GM18508 (cell line): ENCODE results near the gene CD109.
"Not testable (repeated sequence)": the region's sequence is repeated elsewhere in the genome, so short reads cannot be mapped to it uniquely, and the experiment has no call there.

Experiments used
- ATAC-seq: cut with Tn5 transposase; IDR thresholded peaks from one replicate; pipeline ENCODE4 v1.9.1; 2021; ENCODE audit warnings: moderate number of reproducible peaks; ENCODE audit not compliant: insufficient read depth, unreplicated experiment

CD109 gene

DNA sequence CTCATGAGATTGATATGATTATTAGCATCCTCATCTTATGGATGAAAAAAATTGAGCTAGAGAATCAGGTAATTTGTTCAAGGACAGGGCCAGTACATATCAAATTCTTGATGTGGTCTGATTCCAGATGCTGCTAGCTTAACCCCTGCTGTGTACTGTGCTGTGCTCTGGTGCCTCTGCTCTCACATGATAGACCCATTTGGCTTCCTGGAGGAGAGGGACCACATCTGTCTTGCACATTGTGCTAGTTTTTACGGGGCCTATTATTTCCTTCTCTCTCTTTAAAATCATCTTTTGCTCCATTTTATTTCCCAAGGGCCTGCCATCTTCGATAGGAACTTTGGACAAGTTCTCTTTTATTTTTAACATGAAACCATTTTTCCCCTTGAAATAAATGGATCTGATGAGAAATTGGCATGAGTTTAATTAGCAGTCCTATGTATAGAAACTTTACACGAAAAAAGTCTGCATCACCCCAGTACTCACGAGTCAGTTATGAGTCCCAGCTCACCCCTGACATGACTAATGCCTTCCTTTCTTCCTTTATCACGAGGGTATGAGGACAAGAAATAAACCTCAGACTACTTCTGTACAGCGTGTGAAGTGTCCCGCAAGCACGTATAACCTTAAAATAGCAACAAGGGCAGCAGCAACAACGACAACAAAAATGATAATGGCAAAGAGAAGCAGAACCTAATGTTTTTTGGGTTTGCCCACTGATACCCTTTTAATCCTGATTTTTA is 26.5 kb downstream of the CD109 start:
- no peak for ATAC-seq

- not testable (repeated sequence) for ATAC-seq
Observed at GRCh38 chr6:73723480-73723879, 27.5 kb downstream of the CD109 start.

DNA sequence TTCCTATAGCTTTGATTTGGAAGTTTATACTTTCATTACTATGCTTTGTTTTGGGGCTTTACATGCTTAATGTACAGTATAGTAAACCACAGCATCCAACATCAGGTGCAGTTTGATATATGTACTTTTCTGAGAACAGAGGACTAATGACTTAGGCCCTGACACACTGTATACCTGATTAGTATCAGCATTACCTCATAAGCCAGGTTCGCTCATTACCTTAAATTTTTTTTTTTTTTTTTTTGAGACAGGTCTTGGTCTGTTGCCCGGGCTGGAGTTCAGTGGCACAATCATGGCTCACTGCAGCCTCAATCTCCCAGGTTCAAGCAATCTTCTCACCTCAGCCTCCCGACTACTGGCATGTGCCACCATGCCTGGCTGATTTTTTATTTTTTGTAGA is 28.4 kb downstream of the CD109 start:
- ATAC-seq: no peak

DNA sequence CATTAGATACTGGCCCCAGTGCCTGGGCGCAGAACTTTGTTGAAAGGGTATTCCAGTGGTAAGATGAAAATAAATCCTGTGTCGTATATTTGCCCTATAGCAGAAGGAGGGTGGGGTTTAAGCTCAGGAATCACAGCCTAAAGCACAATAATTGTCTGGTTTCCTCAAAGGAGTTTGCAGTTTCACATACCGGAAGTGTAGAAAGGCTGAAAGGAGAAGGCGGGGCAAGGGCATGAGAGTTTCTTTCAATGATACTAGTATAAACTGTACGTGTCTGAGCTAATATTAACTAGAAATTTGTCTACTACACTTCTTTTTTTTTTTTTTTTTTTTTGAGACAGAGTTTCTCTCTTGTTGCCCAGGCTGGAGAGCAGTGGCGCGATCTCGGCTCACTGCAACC is 29.2 kb downstream of the CD109 start:
- peak; percentile 46 for ATAC-seq

- no peak for ATAC-seq
Observed at GRCh38 chr6:73727114-73727513, 31.1 kb downstream of the CD109 start.

DNA sequence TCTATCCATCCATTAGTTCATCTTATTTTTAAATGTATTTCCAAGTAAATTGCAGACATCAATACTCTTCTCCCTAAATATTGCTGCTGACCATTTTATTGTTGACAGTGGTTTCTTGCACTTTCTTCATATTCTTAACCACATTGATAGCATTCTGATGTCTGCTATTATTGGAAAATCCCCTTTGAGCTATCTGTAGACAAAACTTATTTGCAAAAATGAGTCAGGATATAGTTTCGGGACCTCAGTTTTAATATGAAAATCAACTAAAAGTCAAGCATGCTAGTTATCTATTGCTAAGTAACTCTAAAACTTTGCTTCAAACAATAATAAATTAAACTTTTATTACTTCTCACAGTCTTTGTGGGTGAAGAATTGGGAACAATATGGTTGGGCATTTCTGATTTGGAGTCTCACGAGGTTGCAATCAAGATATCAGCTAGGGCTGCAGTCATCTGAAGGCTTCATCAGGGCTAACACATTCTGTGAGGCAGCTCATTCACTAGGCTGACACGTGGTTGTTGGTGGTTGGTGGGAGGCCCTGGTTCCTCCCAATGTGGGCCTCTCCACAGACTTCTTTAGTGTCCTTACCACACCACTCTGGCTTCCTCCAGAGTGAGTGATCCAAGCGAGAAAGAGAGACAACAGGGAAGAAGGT is 32.7 kb downstream of the CD109 start:
- peak; percentile 59 for ATAC-seq

DNA sequence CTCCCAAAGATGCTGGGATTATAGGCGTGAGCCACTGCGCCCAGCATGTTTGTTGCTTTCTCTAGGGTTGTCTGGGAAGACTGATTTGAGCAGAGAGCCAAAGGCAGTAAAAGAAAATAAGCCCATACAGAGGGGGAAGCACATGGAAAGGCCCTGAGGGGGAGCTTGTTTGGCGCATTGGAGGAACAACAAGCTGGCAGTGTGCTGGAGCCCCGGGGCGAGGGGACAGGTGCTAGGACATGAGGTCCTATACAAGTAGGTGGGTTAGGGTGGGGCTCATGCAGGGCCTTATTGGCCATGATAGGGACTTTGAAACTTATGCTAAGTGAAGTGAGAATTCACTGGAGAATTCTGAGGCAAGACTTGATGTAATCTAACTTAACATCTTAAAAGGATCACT is 35.3 kb downstream of the CD109 start:
- ATAC-seq: no peak

GRCh38 chr6:73732845-73733675 is 37.1 kb downstream of the CD109 start:
- ATAC-seq: peak; percentile 41

DNA sequence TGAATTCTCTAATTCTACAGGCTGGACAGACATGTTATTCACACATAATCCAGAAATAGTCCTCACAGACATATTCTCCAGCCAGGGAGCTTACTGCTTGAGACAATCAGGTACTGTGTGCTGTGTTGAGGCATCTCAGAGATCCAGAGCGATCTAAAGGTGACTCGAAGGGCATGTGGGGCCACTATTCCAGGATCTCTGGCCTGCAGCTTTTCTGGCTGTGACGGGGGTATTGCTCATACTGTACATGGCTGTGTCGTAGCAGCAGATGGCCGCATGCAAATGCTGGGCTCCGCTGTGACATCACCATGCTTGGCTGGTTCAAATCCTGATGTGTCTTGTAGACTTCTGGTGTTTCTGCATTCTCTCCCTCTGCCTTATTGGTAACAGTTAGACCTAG is 37.8 kb downstream of the CD109 start:
- ATAC-seq: no peak

DNA sequence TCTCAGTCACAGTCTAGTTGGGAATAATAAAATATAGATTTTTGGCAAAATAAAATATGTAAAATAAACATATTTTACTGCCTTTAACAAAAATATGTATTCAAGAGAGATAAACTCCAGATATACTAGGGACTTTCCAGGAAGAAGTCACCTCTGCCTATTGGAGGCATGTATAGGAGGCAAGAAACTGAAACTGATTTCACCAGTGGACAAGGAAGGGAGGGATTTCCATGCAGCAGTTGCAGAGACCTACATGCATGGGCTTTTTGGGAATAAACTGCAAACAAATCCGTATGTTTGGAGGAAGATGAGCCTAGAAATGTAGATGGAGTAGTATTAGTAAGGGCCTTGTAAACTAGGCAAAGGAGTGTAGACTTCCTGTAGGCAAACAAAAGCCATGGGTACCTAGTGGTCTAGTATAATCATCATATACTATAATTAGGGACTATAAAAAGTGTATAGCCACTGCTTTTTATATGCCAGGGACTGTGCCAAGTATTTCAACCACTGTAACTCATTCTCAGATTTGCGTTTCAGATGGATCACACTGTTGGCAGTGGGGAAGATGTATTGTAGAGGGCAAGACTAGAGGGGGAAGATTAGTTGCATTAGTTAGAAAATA is 38.9 kb downstream of the CD109 start:
- no peak for ATAC-seq

DNA sequence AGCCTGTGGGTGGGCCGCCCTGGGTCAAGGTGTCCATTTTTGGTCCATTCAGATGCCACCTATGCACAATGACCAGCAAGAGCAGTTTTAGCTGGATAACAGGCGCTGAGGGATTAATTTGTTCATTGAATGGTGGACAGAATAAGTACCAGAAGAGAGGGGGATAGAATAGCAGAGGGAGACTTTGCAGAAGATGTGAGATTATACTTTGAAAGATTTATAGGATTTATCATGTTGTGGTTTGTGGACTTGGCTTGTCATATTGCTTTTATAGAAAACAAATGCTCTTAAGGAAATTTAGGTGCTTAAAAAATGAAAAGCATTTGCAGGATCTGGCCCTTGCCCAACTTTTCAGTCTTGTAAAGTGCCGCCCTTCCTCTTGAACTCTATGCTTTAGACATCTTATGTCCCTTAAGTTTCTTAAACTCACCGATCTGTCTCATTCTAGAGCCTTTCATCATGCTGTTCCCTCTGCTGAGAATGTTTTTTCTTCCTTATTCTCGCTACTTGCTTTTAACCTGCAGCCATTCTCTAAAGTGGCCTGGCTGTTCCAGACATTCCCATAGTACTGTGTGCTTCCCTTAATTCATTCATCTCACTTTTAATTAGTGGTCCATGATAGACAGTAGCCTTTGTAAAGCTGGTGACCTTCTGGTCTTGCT is 42.5 kb downstream of the CD109 start:
- ATAC-seq: no peak

DNA sequence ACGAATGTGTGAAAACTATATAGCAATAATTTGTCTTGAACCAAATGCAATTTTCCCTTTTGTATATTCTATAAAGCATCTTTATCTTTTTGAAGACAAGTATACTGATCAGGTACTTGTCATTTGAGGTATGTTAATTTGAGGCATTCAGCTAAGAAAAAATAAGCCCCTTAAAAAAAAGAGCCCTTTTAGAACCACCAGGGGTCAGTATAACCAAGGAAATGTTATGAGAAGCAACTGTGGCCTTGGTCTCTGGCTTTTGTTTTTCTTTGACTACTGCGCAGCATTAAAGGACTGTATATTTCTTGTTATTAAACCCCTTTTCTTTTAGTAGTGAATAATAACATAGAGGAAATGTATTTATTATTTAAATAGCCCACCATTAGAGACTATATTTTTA is 43.1 kb downstream of the CD109 start:
- ATAC-seq: no peak

GRCh38 chr6:73742433-73742832 is 46.4 kb downstream of the CD109 start:
- ATAC-seq: no peak

DNA sequence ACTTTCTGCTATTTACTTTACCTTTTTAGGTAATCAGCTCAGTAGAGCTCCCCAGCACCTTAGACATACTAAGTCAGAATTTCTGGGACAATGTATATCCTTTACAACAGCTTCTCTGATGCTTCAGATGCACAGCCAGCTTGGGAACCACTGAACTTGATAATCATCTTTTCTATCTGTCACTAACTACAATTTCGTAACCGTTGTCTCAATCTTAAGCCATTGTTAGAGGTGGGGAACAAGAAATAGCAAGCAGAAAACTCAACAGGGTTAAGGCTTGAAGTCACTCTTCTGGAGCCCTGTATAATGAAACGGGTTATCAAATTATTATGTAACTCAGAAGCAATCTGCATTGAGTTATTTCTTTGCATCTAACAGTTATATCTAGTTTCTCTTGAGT is 47.1 kb downstream of the CD109 start:
- no peak for ATAC-seq

GRCh38 chr6:73743556-73743955 is 47.6 kb downstream of the CD109 start:
- no peak for ATAC-seq

DNA sequence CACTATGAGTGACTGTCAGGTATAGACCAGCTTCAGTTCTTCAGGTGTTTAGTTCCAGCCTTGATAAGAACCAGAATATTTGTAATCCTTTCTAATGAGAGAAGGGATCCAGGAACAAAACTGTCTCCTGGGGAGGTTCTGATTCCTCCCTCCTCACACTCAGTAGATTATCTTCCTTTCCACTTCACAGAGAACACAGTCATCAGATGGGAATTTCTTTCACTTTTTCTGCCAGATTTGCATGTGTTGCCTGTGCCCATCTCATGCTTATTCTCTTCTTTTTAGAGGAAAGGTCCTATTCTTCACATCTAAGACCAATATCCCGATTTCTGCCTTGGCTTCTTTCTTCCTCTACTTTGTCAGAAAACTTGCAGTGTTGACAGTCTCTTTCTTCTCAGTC is 50.8 kb downstream of the CD109 start:
- ATAC-seq: no peak

DNA sequence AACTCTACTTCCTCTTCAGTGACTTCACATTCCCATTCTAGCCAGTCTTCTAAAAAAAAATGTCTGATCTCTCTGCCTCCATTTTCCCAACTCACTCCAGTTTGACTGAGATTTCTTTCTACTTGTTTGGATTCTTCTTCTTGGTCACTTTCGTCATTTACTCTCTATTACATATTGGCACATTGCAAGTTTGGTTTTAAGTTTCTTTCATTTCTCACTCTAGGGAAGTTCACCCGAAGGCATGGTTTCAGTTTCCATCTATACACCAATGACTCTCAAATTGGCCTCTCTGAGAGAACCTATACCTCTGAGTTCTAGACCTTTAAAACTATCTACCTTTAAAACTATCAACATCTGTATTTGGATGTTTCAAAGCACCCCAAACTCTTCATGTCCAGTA is 51.3 kb downstream of the CD109 start:
- ATAC-seq: peak; percentile 99

GRCh38 chr6:73752943-73753342 is 56.9 kb downstream of the CD109 start:
- no peak for ATAC-seq

GRCh38 chr6:73766040-73766439 is 70.0 kb downstream of the CD109 start:
- ATAC-seq: no peak

DNA sequence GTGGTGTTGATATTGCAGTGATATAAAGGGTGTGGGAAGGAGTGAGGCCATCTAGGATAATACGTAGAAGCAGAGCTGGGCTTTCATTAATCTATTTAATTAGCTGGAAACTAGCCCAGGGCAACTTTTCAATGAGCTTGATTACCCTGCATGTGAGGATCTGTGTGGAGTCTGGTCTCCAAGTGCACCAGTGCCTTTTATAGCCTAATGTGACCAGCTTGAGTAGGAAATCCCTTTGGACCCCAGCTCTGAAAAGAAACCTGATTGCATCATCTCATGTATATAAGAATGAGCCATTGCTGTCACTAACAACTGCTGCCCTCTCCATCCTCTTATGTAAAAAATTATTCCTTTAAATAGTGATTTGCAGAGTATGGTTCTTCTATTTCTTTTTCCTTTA is 72.6 kb downstream of the CD109 start:
- ATAC-seq: no peak
